ENCODE results near the gene TNIK.

Gene TNIK

DNA sequence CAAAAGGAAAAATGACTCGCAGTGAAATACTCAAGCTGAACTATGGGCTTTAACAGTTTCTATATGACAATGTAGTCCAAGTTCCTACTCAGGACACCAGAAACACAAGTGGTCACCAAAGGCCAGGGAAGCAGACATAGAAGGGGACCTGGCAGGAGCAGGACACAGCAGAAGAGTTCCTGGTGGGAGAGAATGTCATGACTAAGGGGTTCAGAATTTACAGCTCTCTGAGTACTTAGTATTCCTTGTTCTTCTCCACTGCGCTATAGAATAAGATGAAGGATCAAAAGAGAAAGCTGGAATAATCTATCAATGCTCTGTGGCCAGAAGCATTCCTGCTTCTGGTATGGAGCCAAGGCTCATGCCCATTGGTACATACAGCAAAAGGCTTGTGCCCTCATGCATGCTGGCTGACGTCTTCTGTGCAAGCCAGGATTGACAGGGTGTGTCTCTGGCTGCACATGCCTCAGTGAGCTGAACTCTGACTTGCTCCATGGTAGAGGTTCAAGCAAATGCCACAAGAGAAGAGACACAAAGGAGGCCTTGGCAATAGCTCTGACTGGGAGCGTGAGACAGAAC is 305.0 kb downstream of the TNIK start:
- TF ChIP-seq POLR2A (IDR thresholded peaks at IDR 0.05; ENCODE audit: low read depth, low read length): no peak
- DNase-seq (ENCODE audit: insufficient read length, low spot score) (no peak), FAIRE-seq (no peak)

DNA sequence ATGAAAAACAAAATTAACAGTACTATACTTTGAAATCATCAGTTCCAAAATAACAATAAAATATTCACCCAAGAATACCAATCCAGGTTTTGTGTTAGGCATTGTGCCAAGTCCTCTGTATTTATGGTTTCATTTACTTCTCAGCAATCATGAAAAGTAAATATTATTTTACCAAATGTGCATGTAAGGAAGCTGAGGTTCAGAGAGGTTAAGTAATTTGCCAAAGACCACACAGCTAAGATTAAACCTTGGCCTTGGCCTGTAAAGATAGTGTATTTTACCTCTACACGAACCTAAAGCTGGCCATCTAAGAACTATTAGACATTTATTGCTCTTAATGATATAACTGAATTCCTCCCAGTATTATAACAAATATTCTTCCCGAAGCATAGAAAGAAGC is 309.3 kb downstream of the TNIK start:
- no peak for TF ChIP-seq POLR2A (IDR thresholded peaks at IDR 0.05; ENCODE audit: low read depth, low read length)
- DNase-seq (ENCODE audit: insufficient read length, low spot score) (no peak), FAIRE-seq (no peak)

DNA sequence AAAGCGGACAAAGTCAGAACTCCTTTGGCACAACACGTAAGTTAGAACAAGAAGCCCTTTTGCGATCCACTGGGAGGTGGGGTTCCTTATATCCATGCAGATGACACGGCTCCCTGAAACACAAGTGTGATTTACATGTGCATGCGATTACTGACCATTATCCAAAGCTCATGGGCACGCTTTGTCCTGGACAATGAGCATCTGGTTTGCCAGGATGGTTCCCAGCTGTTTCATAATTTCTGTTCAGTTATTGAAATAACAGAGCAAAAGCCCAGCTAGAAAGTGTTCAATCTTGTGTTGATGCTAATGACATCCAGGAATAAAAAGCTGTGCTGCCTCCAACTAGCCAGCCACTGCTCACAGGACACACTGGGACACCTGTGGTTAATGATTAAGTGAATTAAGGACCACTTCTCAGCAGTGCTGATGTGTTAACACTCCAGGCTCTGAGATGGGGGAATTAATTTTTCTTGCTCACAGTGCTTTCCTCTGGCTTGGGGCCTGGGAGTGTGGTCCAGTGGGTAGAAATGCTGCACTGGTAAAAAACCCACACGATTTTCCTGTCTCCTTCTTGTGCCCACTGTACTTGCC is 310.6 kb downstream of the TNIK start:
- FAIRE-seq (no peak), DNase-seq (ENCODE audit: insufficient read length, low spot score) (no peak)
- no peak for TF ChIP-seq POLR2A (IDR thresholded peaks at IDR 0.05; ENCODE audit: low read depth, low read length)

DNA sequence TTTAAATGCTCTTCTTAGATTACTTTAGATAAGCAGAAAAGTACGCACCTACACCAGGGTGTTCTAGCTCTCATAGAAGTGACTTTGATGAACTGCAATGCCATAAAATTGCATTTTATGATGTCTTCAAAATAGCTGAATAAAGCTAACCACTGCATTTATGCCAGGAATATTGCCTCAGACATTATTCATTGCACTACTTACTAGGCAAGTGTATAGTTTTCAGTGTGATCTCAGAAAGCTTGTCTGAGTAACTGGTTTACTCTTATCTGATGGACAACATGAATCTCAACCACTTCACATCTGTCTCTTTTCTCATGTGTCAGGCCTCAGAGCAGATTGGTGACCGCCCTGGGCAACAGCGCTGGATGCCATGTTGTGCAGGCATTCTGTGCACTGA is 314.4 kb downstream of the TNIK start:
- no peak for DNase-seq (ENCODE audit: insufficient read length, low spot score)
- FAIRE-seq: no peak
- no peak for TF ChIP-seq POLR2A (IDR thresholded peaks at IDR 0.05; ENCODE audit: low read depth, low read length)

DNA sequence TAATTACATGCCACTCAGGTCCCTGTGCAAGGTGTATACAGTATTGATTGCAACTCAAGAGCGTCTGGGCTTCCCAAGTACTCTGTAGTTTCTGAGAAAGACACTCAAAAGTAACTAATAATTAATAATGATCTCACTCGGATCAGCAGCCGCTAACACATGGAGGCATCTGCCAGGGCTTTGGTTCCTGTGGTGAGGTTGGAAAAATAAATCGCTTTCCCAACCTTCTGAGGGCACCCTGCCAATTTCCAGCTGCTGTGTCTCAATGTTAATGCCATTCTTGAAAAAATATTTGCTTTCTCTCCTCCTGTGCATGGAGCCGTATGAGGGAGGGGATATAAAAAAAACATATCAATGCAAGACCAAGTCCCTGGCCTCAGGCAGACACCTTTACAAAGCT is 317.2 kb downstream of the TNIK start:
- TF ChIP-seq POLR2A (IDR thresholded peaks at IDR 0.05; ENCODE audit: low read depth, low read length): no peak
- no peak for DNase-seq (ENCODE audit: insufficient read length, low spot score)
- FAIRE-seq: no peak

DNA sequence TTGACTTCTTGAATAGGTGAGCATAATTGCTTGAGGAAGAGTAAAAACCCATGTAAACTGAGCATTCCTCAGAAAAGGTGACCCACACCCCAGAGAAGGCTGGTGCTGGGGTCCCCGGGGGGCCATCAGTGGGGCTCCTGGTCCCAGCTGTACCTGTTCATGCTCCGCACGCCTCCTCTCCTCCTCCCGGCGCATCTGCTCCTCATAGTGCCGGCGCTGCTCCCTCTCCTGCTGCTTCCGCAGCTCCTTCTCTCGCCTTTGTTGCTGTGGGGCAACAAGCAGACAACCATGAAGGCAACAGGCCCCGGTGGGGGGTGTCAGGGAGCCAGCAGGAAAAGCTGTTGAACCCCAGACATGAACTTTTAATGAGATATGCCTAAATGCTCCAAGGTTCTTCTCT is 320.0 kb downstream of the TNIK start:
- no peak for FAIRE-seq
- DNase-seq (ENCODE audit: insufficient read length, low spot score): no peak
- TF ChIP-seq POLR2A (IDR thresholded peaks at IDR 0.05; ENCODE audit: low read depth, low read length): no peak

DNA sequence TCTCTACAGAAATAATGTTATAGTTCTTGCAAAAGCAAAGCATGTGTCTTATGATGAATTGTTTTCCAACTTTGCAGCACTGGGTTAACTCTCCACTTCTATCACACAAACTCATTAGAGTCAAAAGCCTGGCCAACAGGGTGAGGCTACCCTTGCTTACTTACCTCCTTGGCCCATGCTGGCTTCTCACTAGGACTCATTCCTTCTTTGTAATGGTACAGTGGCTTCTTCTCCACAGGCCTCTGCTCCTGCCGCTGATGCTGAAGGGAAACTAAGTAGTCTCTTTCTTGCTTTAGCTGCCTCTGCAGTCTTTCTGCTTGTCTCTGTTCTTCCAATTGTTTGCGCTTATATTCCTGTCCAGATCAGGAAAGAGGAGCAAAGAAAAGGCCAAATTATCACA is 322.2 kb downstream of the TNIK start:
- TF ChIP-seq POLR2A (IDR thresholded peaks at IDR 0.05; ENCODE audit: low read depth, low read length): no peak
- DNase-seq (ENCODE audit: insufficient read length, low spot score) (no peak), FAIRE-seq (no peak)

DNA sequence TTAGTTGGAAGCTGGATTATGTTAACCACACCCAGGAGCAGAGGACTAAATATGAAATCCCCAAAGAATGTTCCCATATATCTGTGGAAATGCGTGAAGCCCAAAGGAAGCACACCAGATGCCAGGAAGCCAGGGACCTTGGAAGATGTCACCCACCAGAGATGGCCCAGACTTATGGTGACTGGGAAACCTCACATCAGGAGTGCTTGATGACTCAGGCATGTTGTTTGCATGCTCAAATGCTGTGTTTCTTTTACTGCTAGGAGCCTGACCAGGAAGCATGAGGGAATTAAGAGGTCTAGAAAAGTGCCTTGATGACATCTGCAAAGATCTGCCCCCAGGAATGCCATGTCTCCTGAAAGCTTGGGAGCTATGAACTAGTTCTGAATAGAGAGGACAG is 324.7 kb downstream of the TNIK start:
- DNase-seq (ENCODE audit: insufficient read length, low spot score): no peak
- TF ChIP-seq POLR2A (IDR thresholded peaks at IDR 0.05; ENCODE audit: low read depth, low read length): no peak
- FAIRE-seq: no peak

DNA sequence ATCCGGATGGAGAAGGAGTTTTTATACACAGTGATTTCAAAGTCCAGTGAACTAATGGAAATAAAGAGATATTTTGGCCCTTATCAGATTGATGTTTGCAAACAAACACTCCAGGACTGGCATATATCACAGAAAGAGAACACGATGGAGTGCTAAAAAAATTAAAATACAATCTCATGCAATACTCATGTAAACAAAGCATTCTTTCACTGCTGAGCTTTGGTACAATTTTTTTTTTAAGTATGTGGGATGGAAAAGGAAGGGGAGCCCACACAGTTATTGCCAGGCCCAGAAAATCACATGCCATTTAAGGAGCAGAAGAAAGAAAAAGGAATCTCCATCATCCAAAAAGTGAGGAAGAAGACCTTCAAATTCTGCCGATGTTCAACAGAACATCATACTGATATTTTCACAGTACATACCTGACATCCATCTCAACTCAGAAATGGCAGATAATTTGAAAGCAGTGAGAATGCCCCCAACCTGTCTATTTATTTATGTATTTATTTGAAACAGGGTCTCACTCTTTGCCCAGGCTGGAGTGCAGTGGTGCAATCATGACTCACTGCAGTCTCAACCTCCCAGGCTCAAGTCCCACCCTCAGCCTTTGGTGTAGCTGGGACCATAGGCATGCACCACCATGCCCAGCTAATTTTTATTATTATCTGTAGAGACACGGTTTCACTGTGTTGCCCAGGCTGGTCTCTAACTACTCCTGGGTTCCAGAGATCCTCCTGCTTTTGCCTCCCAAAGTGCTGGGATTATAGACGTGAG is 326.2 kb downstream of the TNIK start:
- no peak for TF ChIP-seq POLR2A (IDR thresholded peaks at IDR 0.05; ENCODE audit: low read depth, low read length)
- no peak for FAIRE-seq
- DNase-seq (ENCODE audit: insufficient read length, low spot score): no peak

DNA sequence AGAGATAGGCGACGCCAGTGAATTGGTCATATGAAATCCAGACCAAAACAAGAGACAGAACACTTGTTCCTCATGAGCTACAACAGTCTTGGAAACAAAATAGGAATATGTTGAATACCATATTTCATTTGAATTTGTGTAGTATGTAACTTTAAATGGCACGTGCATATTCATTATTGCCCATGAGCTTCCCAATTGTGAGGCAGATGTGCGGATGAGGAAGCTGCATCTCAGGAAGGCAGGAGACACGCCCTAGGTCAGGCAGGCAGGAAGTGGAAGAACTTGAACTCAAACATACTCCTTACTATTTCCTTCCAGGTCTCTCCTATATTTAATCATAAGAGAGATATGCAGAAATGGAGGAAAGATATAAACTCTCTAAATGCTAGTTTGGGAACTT is 326.9 kb downstream of the TNIK start:
- DNase-seq (ENCODE audit: insufficient read length, low spot score) (no peak), FAIRE-seq (no peak)
- TF ChIP-seq POLR2A (IDR thresholded peaks at IDR 0.05; ENCODE audit: low read depth, low read length): no peak

DNA sequence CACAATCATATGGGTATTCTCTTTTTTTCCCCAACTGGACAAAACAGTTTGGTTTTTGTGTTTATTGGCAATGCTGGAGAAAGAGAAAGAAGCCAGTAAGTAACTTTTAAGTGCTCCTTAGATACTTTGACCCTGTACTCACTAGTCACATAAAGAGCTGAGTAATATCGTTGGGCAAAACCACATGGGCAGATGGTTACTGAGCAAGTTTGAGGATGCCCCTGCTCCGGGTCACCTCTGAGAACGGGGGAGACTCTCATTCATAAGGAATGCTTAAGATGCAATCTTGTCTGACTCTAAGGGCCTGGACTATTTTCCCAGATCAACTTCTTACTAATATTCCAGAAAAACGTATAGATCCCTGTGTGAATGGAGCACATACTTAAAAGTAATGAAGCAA is 327.3 kb downstream of the TNIK start:
- TF ChIP-seq POLR2A (IDR thresholded peaks at IDR 0.05; ENCODE audit: low read depth, low read length): no peak
- DNase-seq (ENCODE audit: insufficient read length, low spot score): peak; percentile 23
- FAIRE-seq: peak; percentile 95

DNA sequence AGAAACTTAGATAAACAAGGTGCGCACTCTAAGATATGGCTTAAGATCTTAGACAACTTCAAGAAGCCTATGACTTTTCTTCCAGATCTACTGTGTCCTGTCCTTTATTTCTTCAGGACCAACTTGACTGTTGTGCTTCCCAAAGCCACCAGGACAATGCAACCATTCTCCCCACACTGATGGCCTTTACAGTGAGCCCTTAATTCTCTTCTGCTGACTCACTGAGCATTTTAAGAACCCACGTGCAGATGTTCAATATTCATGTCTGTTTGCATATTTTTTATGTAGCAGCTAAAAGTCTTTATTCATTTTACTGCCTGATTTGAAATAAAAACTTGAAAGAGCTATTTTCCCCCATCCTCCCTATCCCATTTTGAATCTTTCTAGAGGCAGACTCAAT is 330.4 kb downstream of the TNIK start:
- DNase-seq (ENCODE audit: insufficient read length, low spot score) (no peak), FAIRE-seq (peak; percentile 57)
- TF ChIP-seq POLR2A (IDR thresholded peaks at IDR 0.05; ENCODE audit: low read depth, low read length): no peak

DNA sequence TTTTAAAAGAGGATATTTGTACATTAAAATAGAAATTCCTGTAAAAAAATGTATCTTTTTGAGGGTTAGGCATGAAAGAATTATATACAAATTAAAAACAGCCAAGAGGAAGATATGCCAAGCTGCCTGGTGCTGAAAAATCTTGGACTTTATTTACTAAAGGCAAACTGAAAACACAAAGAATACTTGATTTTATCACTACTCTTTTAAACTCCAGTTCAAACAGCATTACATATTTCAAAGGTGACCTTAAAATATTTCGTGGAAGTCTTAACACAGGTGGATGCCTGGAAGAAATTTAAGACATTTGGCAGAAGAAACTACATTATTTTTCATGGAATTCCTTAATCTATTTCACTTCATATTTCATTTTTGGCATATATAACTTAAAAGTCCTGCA is 332.6 kb downstream of the TNIK start:
- no peak for TF ChIP-seq POLR2A (IDR thresholded peaks at IDR 0.05; ENCODE audit: low read depth, low read length)
- FAIRE-seq: no peak

DNA sequence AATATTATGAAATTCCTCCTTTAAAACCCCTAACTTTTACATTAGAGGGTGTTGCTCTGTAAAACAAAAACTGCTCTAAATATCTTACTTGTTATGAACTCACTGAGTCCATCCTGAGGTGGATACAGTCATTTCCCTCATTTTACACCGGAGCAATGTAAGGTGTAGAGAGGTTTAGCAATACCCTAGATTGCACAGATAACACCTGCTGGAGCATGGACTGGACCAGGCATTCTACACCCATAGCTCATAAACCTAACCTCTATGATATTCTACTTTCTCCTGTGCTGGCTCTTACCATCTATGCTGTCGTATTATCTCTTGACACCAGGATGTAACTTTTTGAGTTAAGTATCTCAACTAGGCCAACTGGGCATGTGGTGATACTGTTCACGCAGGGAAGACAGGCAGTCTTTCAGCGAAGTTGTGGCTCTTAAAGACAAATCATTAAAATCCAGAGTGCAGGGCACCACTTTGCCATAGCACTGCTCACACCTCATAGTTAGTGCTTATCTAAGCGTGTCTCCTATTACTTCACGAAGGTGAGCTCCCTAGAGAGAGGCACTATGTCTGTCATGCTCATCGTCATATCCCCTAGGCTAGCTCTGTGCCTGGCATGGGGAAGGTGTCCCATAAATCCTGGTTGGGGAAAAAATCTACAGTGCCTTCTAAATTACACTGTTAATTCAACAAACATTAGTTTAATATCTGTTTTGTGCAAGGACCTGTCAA is 333.6 kb downstream of the TNIK start:
- no peak for DNase-seq (ENCODE audit: insufficient read length, low spot score)
- no peak for FAIRE-seq
- TF ChIP-seq POLR2A (IDR thresholded peaks at IDR 0.05; ENCODE audit: low read depth, low read length): no peak

More for the DNA sequence above, 332.6 kb downstream of the TNIK start:
- DNase-seq (ENCODE audit: insufficient read length, low spot score): no peak

All from H54 (cell line).